Measurements from ENCODE around the gene SCGB1D1. TPM values are rescaled to one million over a fixed set of nuclear protein-coding genes. Genes with fewer than 3 reads are reported as not detected.

Gene SCGB1D1
- total and polyA plus RNA-seq, 10 of the 15 experiments (the other 5 are each of a cell fraction or from before 2014, with no cell fraction given), result not detected

GRCh38 chr11:62208785-62209144 lies 18.7 kb downstream of the SCGB1D1 start:
- no TSS peak for BruUV-seq (replicated peaks)
- TF ChIP-seq EZH2 (IDR thresholded peaks at IDR 0.05; ENCODE audit: borderline replicate concordance, control insufficient read depth, low read depth, low read length), result no peak
- ATAC-seq, result no peak
- WGBS (ENCODE audit: insufficient coverage, insufficient replicate concordance, low lambda C conversion rate, missing lambda C conversion rate), result 26% methylated on average over 4 of the region's 4 CpGs
- intact Hi-C loops (cut with micrococcal nuclease; ENCODE audit: unreplicated experiment) (no loop called here), in situ Hi-C loops (cut with MboI) (no loop called here)
- no peak for DNase-seq (ENCODE audit: low read depth, low spot score)
- H3K36me3 ChIP-seq (ENCODE audit: control insufficient read depth in 2 of 2, insufficient read depth in 2 of 2, low read length in 1 of 2), result no peaks in the 10 kb centered on the region
- H3K9me3 ChIP-seq (replicated peaks; ENCODE audit: control insufficient read depth, insufficient read depth, low read length), result no peaks in the 10 kb centered on the region
- POLR2A ChIA-PET, result interaction anchor here (0.5 kb wide), 1 partner anchor 132 kb away, joined by 3 read pairs; no protein-coding TSS in a partner anchor
- no peaks in the 10 kb centered on the region for H4K20me1 ChIP-seq (ENCODE audit: control insufficient read depth, insufficient read depth)
- H3K27ac ChIP-seq (ENCODE audit: control insufficient read depth, insufficient read depth), result no peak overlapping the region
- SMC1A ChIA-PET (ENCODE audit: uncharacterized antibody, unreplicated experiment), result no interaction called here
- no peaks in the 10 kb centered on the region; a peak in 1 of 4 replicates for H3K27me3 ChIP-seq (replicated peaks in 1 of 2; ENCODE audit: control insufficient read depth in 2 of 2, insufficient read depth in 2 of 2, low read length in 1 of 2)
- H3K4me2 ChIP-seq (ENCODE audit: control insufficient read depth, insufficient read depth), result no peak overlapping the region
- no peaks in the 10 kb centered on the region for H3K4me1 ChIP-seq (ENCODE audit: control insufficient read depth, insufficient read depth, low read length)
- RAD21 ChIA-PET (ENCODE audit: unreplicated experiment), result no interaction called here
- no peak overlapping the region for H3K9ac ChIP-seq (ENCODE audit: control insufficient read depth, insufficient read depth, low read length)
- CTCF ChIA-PET, result interaction anchor here (1.4 kb wide), 1 partner anchor 9 kb away, joined by 6 read pairs; no protein-coding TSS in a partner anchor
- no peaks in the 10 kb centered on the region for H3K79me2 ChIP-seq (ENCODE audit: control insufficient read depth, insufficient read depth, low read length)
- no peak overlapping the region for H2AFZ ChIP-seq (ENCODE audit: control insufficient read depth, low read depth, low read length)
- no peak overlapping the region for H3K4me3 ChIP-seq
- FAIRE-seq, result no peak

DNA sequence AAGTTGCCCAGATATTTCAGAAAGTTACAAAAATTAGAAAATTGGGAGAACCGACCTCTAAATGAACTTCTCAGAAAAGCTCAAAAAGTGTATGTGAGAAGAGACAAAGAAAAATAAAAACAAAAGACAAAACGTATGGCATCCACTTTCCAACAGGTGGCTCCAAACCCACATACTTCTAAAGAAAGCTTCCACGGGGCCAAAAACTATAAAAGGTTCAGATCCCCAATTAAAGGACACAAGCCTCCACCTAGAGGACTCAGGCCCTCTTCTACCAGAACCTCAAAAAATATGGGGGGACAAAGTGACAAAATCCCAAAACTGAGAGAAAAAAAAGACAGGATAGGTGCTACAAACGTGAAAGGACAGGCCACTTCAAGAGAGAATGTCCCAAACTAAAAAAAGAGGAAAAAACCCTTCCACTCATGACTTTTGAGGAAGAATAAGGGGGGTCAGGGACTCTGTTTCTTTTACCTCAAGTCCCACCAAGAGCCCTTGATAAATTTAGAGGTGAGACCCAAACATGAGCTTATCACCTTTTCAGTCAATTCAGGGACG lies 27.3 kb downstream of the SCGB1D1 start:
- Histone ChIP-seq H4K20me1 (ENCODE audit: control insufficient read depth, insufficient read depth) (no peaks in the 10 kb centered on the region), H3K79me2 (ENCODE audit: control insufficient read depth, insufficient read depth, low read length) (no peaks in the 10 kb centered on the region), H3K4me3 (no peak overlapping the region), H3K27ac (ENCODE audit: control insufficient read depth, insufficient read depth) (no peak overlapping the region), H3K9ac (ENCODE audit: control insufficient read depth, insufficient read depth, low read length) (no peak overlapping the region), H3K4me2 (ENCODE audit: control insufficient read depth, insufficient read depth) (no peak overlapping the region), H3K9me3 (replicated peaks; ENCODE audit: control insufficient read depth, insufficient read depth, low read length) (peaks cover 2% of the 10 kb centered on the region; the same call in 2 of the 3 replicates), H3K36me3 (ENCODE audit: control insufficient read depth in 2 of 2, insufficient read depth in 2 of 2, low read length in 1 of 2) (no peaks in the 10 kb centered on the region), H3K27me3 (replicated peaks in 1 of 2; ENCODE audit: control insufficient read depth in 2 of 2, insufficient read depth in 2 of 2, low read length in 1 of 2) (no peaks in the 10 kb centered on the region; a peak in 1 of 4 replicates), H3K4me1 (ENCODE audit: control insufficient read depth, insufficient read depth, low read length) (no peaks in the 10 kb centered on the region), H2AFZ (ENCODE audit: control insufficient read depth, low read depth, low read length) (no peak overlapping the region)
- intact Hi-C loops (cut with micrococcal nuclease; ENCODE audit: unreplicated experiment) (loop anchor here (1.0 to 5.0 kb wide), 2 partner anchors 110 to 161 kb away; no protein-coding TSS in a partner anchor), in situ Hi-C loops (cut with MboI) (loop anchor here (5.0 kb wide), 1 partner anchor 95 kb away; no protein-coding TSS in a partner anchor)
- ChIA-PET CTCF (interaction anchor here (0.7 to 2.5 kb wide), 12 partner anchors 16 to 164 kb away, joined by 3 to 11 read pairs (median 4); no protein-coding TSS in a partner anchor), RAD21 (ENCODE audit: unreplicated experiment) (interaction anchor here (0.6 to 1.3 kb wide), 2 partner anchors 94 to 189 kb away, joined by 3 to 4 read pairs; no protein-coding TSS in a partner anchor), SMC1A (ENCODE audit: uncharacterized antibody, unreplicated experiment) (interaction anchor here (0.7 to 1.7 kb wide), 3 partner anchors 93 to 161 kb away, joined by 3 to 4 read pairs (median 3); no protein-coding TSS in a partner anchor), POLR2A (no interaction called here)
- WGBS (ENCODE audit: insufficient coverage, insufficient replicate concordance, low lambda C conversion rate, missing lambda C conversion rate), result 13% methylated on average over 5 of the region's 5 CpGs
- DNase-seq (ENCODE audit: low read depth, low spot score), result no peak
- no TSS peak for BruUV-seq (replicated peaks)
- ATAC-seq, result no peak
- TF ChIP-seq, protein P1, sequence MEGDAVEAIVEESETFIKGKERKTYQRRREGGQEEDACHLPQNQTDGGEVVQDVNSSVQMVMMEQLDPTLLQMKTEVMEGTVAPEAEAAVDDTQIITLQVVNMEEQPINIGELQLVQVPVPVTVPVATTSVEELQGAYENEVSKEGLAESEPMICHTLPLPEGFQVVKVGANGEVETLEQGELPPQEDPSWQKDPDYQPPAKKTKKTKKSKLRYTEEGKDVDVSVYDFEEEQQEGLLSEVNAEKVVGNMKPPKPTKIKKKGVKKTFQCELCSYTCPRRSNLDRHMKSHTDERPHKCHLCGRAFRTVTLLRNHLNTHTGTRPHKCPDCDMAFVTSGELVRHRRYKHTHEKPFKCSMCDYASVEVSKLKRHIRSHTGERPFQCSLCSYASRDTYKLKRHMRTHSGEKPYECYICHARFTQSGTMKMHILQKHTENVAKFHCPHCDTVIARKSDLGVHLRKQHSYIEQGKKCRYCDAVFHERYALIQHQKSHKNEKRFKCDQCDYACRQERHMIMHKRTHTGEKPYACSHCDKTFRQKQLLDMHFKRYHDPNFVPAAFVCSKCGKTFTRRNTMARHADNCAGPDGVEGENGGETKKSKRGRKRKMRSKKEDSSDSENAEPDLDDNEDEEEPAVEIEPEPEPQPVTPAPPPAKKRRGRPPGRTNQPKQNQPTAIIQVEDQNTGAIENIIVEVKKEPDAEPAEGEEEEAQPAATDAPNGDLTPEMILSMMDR (IDR thresholded peaks at IDR 0.05 in 2 of 3, conservative IDR thresholded peaks at IDR 0.05 in 1 of 3; ENCODE audit: control insufficient read depth in 2 of 3, extremely low read depth in 1 of 3, insufficient read depth in 1 of 3, low read depth in 3 of 3, low read length in 3 of 3), result peak; percentile 38 to 47 (median 45); a peak in 5 of 6 replicates
- no peak for TF ChIP-seq ZZZ3 (IDR thresholded peaks at IDR 0.05; ENCODE audit: control insufficient read depth, insufficient read length, low read depth)
- TF ChIP-seq SMC3 (IDR thresholded peaks at IDR 0.05; ENCODE audit: borderline replicate concordance, low read length), result peak; percentile 39; the same call in 1 of the 2 replicates
- TF ChIP-seq RAD21 (IDR thresholded peaks at IDR 0.05; ENCODE audit: insufficient read depth, low read depth, low read length), result peak; percentile 51
- FAIRE-seq, result no peak

Measured in GM12878 (cell line).